H9 (cell line): ENCODE results near the gene DLG2. TPM values are rescaled to one million over a fixed set of nuclear protein-coding genes. Genes with fewer than 3 reads are reported as not detected.

Source experiments
- DNase-seq: peaks from one replicate; pipeline ENCODE4 v3.0.0-alpha.2; 2017
- H2AFZ ChIP-seq: one replicate; pipeline ENCODE4 v1.6.1; 2013; ENCODE audit warnings: mild to moderate bottlenecking, low read length, control low read depth, moderate library complexity
- H2AK5ac ChIP-seq: 2 replicates; pipeline ENCODE4 v1.6.1; 2013; ENCODE audit warnings: low read length, control low read depth, mixed read lengths; ENCODE audit not compliant: insufficient read length
- H2BK120ac ChIP-seq: one replicate; pipeline ENCODE4 v1.6.1; 2013; ENCODE audit warnings: low read depth, mild to moderate bottlenecking, low read length, control low read depth, inconsistent platforms; ENCODE audit not compliant: poor library complexity, severe bottlenecking
- H2BK12ac ChIP-seq: 2 replicates; pipeline ENCODE4 v1.6.1; 2013; ENCODE audit warnings: low read length, control low read depth, mixed read lengths, low read depth; ENCODE audit not compliant: insufficient read length
- H2BK15ac ChIP-seq: 2 replicates; pipeline ENCODE4 v1.6.1; 2013; ENCODE audit warnings: low read depth, low read length, control low read depth
- H2BK20ac ChIP-seq: one replicate; pipeline ENCODE4 v1.6.1; 2013; ENCODE audit warnings: low read depth, mild to moderate bottlenecking, low read length, control low read depth, inconsistent platforms; ENCODE audit not compliant: poor library complexity, severe bottlenecking
- H2BK5ac ChIP-seq: 2 replicates; pipeline ENCODE4 v1.6.1; 2013; ENCODE audit warnings: low read length, control low read depth, mixed read lengths; ENCODE audit not compliant: insufficient read length
- H3K14ac ChIP-seq: 2 replicates; pipeline ENCODE4 v1.6.1; 2013; ENCODE audit warnings: low read length, control low read depth; ENCODE audit not compliant: insufficient read depth
- H3K18ac ChIP-seq: 2 replicates; pipeline ENCODE4 v1.6.1; 2013; ENCODE audit warnings: low read depth, mild to moderate bottlenecking, mixed read lengths, low read length, control low read depth; ENCODE audit not compliant: insufficient read length
- H3K23ac ChIP-seq: 2 replicates; pipeline ENCODE4 v1.6.1; 2013; ENCODE audit warnings: low read length, control low read depth, mixed read lengths, low read depth; ENCODE audit not compliant: insufficient read length
- H3K23me2 ChIP-seq: 2 replicates; pipeline ENCODE4 v1.6.1; 2013; ENCODE audit warnings: low read depth, mild to moderate bottlenecking, mixed read lengths, low read length, control low read depth; ENCODE audit not compliant: insufficient read length, poor library complexity, severe bottlenecking
- H3K27ac ChIP-seq: 2 replicates; pipeline ENCODE4 v1.5.1; 2013; ENCODE audit warnings: low read length, control low read depth, mixed read lengths, low read depth; ENCODE audit not compliant: insufficient read length
- H3K27me3 ChIP-seq: 2 replicates; pipeline ENCODE4 v1.6.1; 2013; ENCODE audit warnings: low read length, control low read depth, inconsistent platforms; ENCODE audit not compliant: insufficient read depth
- H3K4ac ChIP-seq: 2 replicates; pipeline ENCODE4 v1.6.1; 2013; ENCODE audit warnings: low read depth, mild to moderate bottlenecking, control low read depth, inconsistent platforms, low read length, moderate library complexity
- H3K4me1 ChIP-seq: 2 replicates; pipeline ENCODE4 v1.6.1; 2013; ENCODE audit warnings: low read length, control low read depth, inconsistent platforms; ENCODE audit not compliant: insufficient read depth
- H3K4me2 ChIP-seq: 2 replicates; pipeline ENCODE4 v1.6.1; 2013; ENCODE audit warnings: low read length, control low read depth, mixed read lengths; ENCODE audit not compliant: insufficient read length, insufficient read depth
- H3K56ac ChIP-seq: 2 replicates; pipeline ENCODE4 v1.6.1; 2013; ENCODE audit warnings: low read depth, mild to moderate bottlenecking, mixed read lengths, low read length, control low read depth; ENCODE audit not compliant: insufficient read length
- H3K79me1 ChIP-seq: 2 replicates; pipeline ENCODE4 v1.6.1; 2013; ENCODE audit warnings: low read depth, mild to moderate bottlenecking, moderate library complexity, low read length, control low read depth, inconsistent platforms; ENCODE audit not compliant: insufficient read depth, poor library complexity, severe bottlenecking
- H3K79me2 ChIP-seq: 2 replicates; pipeline ENCODE4 v1.6.1; 2013; ENCODE audit warnings: low read length, control low read depth, inconsistent platforms; ENCODE audit not compliant: insufficient read depth
- H3K9ac ChIP-seq: 2 replicates; pipeline ENCODE4 v1.6.1; 2013; ENCODE audit warnings: low read length, control low read depth, mixed read lengths; ENCODE audit not compliant: insufficient read length; ENCODE audit errors: extremely low read depth
- H3K9me3 ChIP-seq: one replicate; pipeline ENCODE4 v1.6.1; 2013; ENCODE audit warnings: low read depth, low read length, inconsistent platforms; ENCODE audit not compliant: control insufficient read depth
- H3T11ph ChIP-seq: one replicate; pipeline ENCODE4 v1.6.1; 2013; ENCODE audit warnings: mild to moderate bottlenecking, low read length, control low read depth, inconsistent platforms
- H4K20me1 ChIP-seq: one replicate; pipeline ENCODE4 v1.6.1; 2013; ENCODE audit not compliant: control insufficient read depth, insufficient read length, insufficient read depth
- H4K5ac ChIP-seq: 2 replicates; pipeline ENCODE4 v1.6.1; 2013; ENCODE audit warnings: low read depth, mild to moderate bottlenecking, mixed read lengths, low read length, control low read depth; ENCODE audit not compliant: insufficient read length
- H4K8ac ChIP-seq: replicated peaks from 2 replicates; pipeline ENCODE4 v1.6.1; 2013; ENCODE audit warnings: low read length, control low read depth, mixed read lengths, low read depth; ENCODE audit not compliant: insufficient read length
- H4K91ac ChIP-seq: 2 replicates; pipeline ENCODE4 v1.6.1; 2013; ENCODE audit warnings: low read depth, mild to moderate bottlenecking, moderate library complexity, mixed read lengths, low read length, control low read depth; ENCODE audit not compliant: insufficient read length
- H3K27ac Mint-ChIP-seq, 3 experiments: 2 replicates in 2 of 3; 3 replicates in 1 of 3; pipeline ENCODE4 v1.8.0; 2020 to 2021; ENCODE audit warnings: mixed read lengths in 3 of 3, mild to moderate bottlenecking in 1 of 3, moderate library complexity in 1 of 3
- H3K27me3 Mint-ChIP-seq: 2 replicates; pipeline ENCODE4 v1.8.0; 2021; ENCODE audit warnings: low read depth, mild to moderate bottlenecking, moderate library complexity, mixed read lengths
- H3K36me3 Mint-ChIP-seq, 3 experiments: 2 replicates in 2 of 3; 3 replicates in 1 of 3; pipeline ENCODE4 v1.8.0; 2020 to 2021; ENCODE audit warnings: low read depth in 3 of 3, mixed read lengths in 3 of 3; ENCODE audit not compliant: insufficient read depth in 1 of 3
- H3K4me1 Mint-ChIP-seq, 2 experiments: 2 replicates each; pipeline ENCODE4 v1.8.0; 2020; ENCODE audit warnings: mixed read lengths in 2 of 2
- H3K4me3 Mint-ChIP-seq, 2 experiments: 2 replicates in 1 of 2; 3 replicates in 1 of 2; pipeline ENCODE4 v1.8.0; 2020 to 2021; ENCODE audit warnings: mild to moderate bottlenecking in 2 of 2, mixed read lengths in 2 of 2, moderate library complexity in 1 of 2
- H3K9me3 Mint-ChIP-seq, 2 experiments: 2 replicates in 1 of 2; 3 replicates in 1 of 2; pipeline ENCODE4 v1.8.0; 2020; ENCODE audit warnings: mild to moderate bottlenecking in 2 of 2, mixed read lengths in 2 of 2, moderate library complexity in 1 of 2
- CTCF ChIP-seq: fragments of 200-600 bp; sonication (generic); conservative IDR thresholded peaks from 3 replicates; pipeline ENCODE4 v1.8.0; 2021; ENCODE audit warnings: antibody characterized with exemption, mild to moderate bottlenecking
- WGBS: extraction: QIAGEN DNeasy Blood & Tissue Kit; methylation state at CpG from one replicate; pipeline ENCODE4 v1.1.7; 2013; ENCODE audit warnings: missing lambda C conversion rate, low lambda C conversion rate, mixed read lengths; ENCODE audit not compliant: insufficient read length; ENCODE audit errors: extremely low coverage; 5-methylcytosine and 5-hydroxymethylcytosine counted together
- total RNA-seq: library from RNA; stranded (reverse); gene quantifications from 2 replicates; pipeline ENCODE4 v1.2.1, GENCODE V29; 2021

Gene DLG2
- total RNA-seq, 1 experiment from 2014 or later, result 8.0 TPM

GRCh38 chr11:84819537-84819936, 807.6 kb downstream of the DLG2 start:
- H2BK12ac ChIP-seq, result no peak overlapping the region
- DNase-seq, result no peak
- H2AFZ ChIP-seq, result no peak overlapping the region
- H3K4me2 ChIP-seq, result no peak overlapping the region
- Mint-ChIP-seq H3K27ac (no peak overlapping the region), H3K4me3 (no peak overlapping the region), H3K4me1 (peaks cover 6 to 7% of the 10 kb centered on the region in 2 experiments), H3K27me3 (no peaks in the 10 kb centered on the region), H3K9me3 (no peaks in the 10 kb centered on the region), H3K36me3 (no peaks in the 10 kb centered on the region)
- no peak overlapping the region for H4K5ac ChIP-seq
- no peaks in the 10 kb centered on the region for H3K9me3 ChIP-seq
- no peaks in the 10 kb centered on the region for H3K4me1 ChIP-seq
- no peak overlapping the region for H3K4ac ChIP-seq
- H2BK5ac ChIP-seq, result no peak overlapping the region
- H3K56ac ChIP-seq, result no peak overlapping the region
- H3K9ac ChIP-seq, result no peak overlapping the region
- no peak overlapping the region for H3K27ac ChIP-seq
- no peak overlapping the region for H2BK120ac ChIP-seq
- no peak for TF ChIP-seq CTCF
- H3K23me2 ChIP-seq, result no peaks in the 10 kb centered on the region
- no peaks in the 10 kb centered on the region for H4K20me1 ChIP-seq
- no peak overlapping the region for H4K8ac ChIP-seq
- no peaks in the 10 kb centered on the region for H3K79me1 ChIP-seq
- H3K79me2 ChIP-seq, result no peaks in the 10 kb centered on the region
- WGBS, result no CpG with 5 or more reads among the region's 2 CpGs
- no peak overlapping the region for H3K14ac ChIP-seq
- H3K18ac ChIP-seq, result no peak overlapping the region
- no peak overlapping the region for H3T11ph ChIP-seq
- H4K91ac ChIP-seq, result no peak overlapping the region
- no peak overlapping the region for H2BK20ac ChIP-seq
- no peaks in the 10 kb centered on the region for H3K27me3 ChIP-seq
- no peak overlapping the region for H3K23ac ChIP-seq
- no peak overlapping the region for H2AK5ac ChIP-seq
- no peak overlapping the region for H2BK15ac ChIP-seq
